ENCODE results near the gene CST4. TPM values are rescaled to one million over a fixed set of nuclear protein-coding genes. Genes with fewer than 3 reads are reported as not detected.
"Not testable (repeated sequence)": the region's sequence is repeated elsewhere in the genome, so short reads cannot be mapped to it uniquely, and the experiment has no call there.

CST4 gene
- total RNA-seq, 1 experiment from 2014 or later: not detected

DNA sequence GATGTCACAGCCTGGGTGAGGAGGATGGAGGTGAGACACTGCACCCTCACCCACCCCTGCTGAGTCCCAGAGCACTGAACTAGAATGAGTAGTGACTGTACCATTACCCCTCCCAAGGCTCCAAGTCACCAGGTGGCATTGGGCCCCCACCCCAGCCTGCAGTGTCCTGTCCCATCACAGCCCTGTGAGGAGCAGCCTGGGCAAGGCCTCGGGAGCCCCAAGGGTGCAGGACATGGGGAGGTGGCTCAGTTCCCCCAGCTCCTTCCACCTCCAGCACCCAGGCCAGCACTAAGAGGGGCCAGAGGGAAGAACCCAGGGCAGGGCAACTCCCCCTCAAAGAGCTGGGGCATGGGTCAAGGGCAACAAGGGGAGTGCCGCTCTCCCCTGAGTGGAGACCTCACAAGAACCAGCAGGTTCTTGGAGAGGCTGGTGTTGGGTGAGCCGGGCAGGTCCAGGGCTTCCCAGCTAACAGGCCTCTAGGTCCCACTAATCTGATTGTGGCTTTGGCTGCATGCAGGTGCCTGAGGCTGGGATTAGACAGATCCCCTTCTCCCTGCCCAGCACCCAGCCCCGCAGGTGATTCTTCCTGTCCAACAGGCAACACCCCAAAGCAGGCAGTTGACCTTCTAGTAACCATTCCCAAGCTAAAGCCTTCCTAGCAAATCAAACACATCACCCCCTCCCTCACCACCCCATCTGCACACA, 2.6 kb downstream of the CST4 start:
- POLR2A ChIA-PET: no interaction called here
- CTCF ChIA-PET: interaction anchor here (1.6 kb wide), 1 partner anchor 18 kb away, joined by 5 read pairs; no protein-coding TSS in a partner anchor
- ATAC-seq: no peak
- H3K36me3 Mint-ChIP-seq: no peaks in the 10 kb centered on the region
- H3K4me3 Mint-ChIP-seq: no peak overlapping the region
- TF ChIP-seq GTF2I (CRISPR knock-in tag; conservative IDR thresholded peaks at IDR 0.05) (no peak), FOXP1 (CRISPR knock-in tag; IDR thresholded peaks at IDR 0.05; ENCODE audit: borderline replicate concordance) (no peak), ATF1 (CRISPR knock-in tag; IDR thresholded peaks at IDR 0.05) (no peak), GRHL2 (CRISPR knock-in tag; IDR thresholded peaks at IDR 0.05; ENCODE audit: insufficient replicate concordance, severe bottlenecking) (no peak)
- TF ChIP-seq, protein P1, sequence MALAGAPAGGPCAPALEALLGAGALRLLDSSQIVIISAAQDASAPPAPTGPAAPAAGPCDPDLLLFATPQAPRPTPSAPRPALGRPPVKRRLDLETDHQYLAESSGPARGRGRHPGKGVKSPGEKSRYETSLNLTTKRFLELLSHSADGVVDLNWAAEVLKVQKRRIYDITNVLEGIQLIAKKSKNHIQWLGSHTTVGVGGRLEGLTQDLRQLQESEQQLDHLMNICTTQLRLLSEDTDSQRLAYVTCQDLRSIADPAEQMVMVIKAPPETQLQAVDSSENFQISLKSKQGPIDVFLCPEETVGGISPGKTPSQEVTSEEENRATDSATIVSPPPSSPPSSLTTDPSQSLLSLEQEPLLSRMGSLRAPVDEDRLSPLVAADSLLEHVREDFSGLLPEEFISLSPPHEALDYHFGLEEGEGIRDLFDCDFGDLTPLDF (CRISPR knock-in tag; IDR thresholded peaks at IDR 0.05): no peak
- TF ChIP-seq, protein P2, sequence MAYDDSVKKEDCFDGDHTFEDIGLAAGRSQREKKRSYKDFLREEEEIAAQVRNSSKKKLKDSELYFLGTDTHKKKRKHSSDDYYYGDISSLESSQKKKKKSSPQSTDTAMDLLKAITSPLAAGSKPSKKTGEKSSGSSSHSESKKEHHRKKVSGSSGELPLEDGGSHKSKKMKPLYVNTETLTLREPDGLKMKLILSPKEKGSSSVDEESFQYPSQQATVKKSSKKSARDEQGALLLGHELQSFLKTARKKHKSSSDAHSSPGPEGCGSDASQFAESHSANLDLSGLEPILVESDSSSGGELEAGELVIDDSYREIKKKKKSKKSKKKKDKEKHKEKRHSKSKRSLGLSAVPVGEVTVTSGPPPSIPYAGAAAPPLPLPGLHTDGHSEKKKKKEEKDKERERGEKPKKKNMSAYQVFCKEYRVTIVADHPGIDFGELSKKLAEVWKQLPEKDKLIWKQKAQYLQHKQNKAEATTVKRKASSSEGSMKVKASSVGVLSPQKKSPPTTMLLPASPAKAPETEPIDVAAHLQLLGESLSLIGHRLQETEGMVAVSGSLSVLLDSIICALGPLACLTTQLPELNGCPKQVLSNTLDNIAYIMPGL (CRISPR knock-in tag; IDR thresholded peaks at IDR 0.05): no peak
- TF ChIP-seq, protein P3, sequence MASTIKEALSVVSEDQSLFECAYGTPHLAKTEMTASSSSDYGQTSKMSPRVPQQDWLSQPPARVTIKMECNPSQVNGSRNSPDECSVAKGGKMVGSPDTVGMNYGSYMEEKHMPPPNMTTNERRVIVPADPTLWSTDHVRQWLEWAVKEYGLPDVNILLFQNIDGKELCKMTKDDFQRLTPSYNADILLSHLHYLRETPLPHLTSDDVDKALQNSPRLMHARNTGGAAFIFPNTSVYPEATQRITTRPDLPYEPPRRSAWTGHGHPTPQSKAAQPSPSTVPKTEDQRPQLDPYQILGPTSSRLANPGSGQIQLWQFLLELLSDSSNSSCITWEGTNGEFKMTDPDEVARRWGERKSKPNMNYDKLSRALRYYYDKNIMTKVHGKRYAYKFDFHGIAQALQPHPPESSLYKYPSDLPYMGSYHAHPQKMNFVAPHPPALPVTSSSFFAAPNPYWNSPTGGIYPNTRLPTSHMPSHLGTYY (CRISPR knock-in tag; IDR thresholded peaks at IDR 0.05): no peak
- H3K27me3 Mint-ChIP-seq (ENCODE audit: low read depth): no peaks in the 10 kb centered on the region; the same call in 1 of the 2 replicates
- H3K4me1 Mint-ChIP-seq: peaks cover 3% of the 10 kb centered on the region; the same call in 1 of the 2 replicates
- no peak for DNase-seq (ENCODE audit: low spot score)
- no peak overlapping the region for H3K27ac Mint-ChIP-seq
- peaks cover 3% of the 10 kb centered on the region; the same call in 1 of the 2 replicates for H3K9me3 Mint-ChIP-seq

DNA sequence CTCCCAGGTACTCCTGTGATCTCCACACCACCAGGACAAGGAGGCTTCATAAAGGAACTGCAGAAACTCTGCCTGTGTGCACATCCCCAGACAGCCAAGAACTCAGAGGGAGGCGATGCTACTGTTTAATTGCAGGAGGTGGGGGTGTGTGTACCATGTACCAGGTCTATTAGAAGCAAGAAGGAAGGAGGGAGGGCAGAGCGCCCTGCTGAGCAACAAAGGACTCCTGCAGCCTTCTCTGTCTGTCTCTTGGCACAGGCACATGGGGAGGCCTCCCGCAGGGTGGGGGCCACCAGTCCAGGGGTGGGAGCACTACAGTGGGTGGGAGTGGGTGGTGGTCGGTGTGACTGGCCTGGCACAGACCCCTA, 3.3 kb downstream of the CST4 start:
- H3K9me3 Mint-ChIP-seq; H3K27me3 Mint-ChIP-seq (ENCODE audit: low read depth); H3K4me3 Mint-ChIP-seq; ATAC-seq; H3K36me3 Mint-ChIP-seq; H3K4me1 Mint-ChIP-seq; H3K27ac Mint-ChIP-seq; DNase-seq (ENCODE audit: low spot score); POLR2A ChIA-PET: not testable (repeated sequence)
- CTCF ChIA-PET: interaction anchor here (1.6 kb wide), 1 partner anchor 17 kb away, joined by 5 read pairs; no protein-coding TSS in a partner anchor

DNA sequence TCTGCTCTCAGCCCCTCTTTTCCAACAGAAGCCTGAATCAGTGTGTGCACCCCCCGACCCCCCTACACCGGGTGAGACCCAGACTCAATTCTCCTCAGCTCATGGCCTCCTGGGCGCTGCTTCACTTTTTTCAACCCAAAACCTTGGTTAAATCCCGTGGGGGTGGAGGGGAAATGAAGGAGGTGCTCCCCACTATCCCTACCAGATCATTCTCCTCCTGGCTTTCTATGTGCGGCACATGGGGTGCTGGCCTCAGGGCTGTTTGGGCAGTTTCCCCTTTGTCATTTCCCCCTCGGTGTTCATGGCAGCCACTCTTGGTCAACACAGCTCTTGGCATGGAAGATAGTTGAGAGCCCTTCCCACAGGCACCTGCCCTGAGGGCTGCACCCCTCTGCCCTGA, 4.6 kb downstream of the CST4 start:
- Mint-ChIP-seq H3K9me3 (peaks cover 8% of the 10 kb centered on the region), H3K4me3 (no peak overlapping the region), H3K27me3 (ENCODE audit: low read depth) (no peaks in the 10 kb centered on the region; the same call in 1 of the 2 replicates), H3K27ac (no peak overlapping the region), H3K4me1 (peaks cover 3% of the 10 kb centered on the region; the same call in 1 of the 2 replicates), H3K36me3 (no peaks in the 10 kb centered on the region)
- ChIA-PET CTCF (interaction anchor here (1.0 kb wide), 1 partner anchor 16 kb away, joined by 3 read pairs; no protein-coding TSS in a partner anchor), POLR2A (no interaction called here)
- DNase-seq (ENCODE audit: low spot score): no peak
- ATAC-seq: no peak
- TF ChIP-seq, protein P4, sequence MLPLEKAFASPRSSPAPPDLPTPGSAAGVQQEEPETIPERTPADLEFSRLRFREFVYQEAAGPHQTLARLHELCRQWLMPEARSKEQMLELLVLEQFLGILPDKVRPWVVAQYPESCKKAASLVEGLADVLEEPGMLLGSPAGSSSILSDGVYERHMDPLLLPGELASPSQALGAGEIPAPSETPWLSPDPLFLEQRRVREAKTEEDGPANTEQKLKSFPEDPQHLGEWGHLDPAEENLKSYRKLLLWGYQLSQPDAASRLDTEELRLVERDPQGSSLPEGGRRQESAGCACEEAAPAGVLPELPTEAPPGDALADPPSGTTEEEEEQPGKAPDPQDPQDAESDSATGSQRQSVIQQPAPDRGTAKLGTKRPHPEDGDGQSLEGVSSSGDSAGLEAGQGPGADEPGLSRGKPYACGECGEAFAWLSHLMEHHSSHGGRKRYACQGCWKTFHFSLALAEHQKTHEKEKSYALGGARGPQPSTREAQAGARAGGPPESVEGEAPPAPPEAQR (CRISPR knock-in tag; IDR thresholded peaks at IDR 0.05): no peak
- TF ChIP-seq, protein P5, sequence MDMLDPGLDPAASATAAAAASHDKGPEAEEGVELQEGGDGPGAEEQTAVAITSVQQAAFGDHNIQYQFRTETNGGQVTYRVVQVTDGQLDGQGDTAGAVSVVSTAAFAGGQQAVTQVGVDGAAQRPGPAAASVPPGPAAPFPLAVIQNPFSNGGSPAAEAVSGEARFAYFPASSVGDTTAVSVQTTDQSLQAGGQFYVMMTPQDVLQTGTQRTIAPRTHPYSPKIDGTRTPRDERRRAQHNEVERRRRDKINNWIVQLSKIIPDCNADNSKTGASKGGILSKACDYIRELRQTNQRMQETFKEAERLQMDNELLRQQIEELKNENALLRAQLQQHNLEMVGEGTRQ (CRISPR knock-in tag; IDR thresholded peaks at IDR 0.05): no peak
- TF ChIP-seq, protein P3 (CRISPR knock-in tag; IDR thresholded peaks at IDR 0.05): no peak
- TF ChIP-seq, protein P6, sequence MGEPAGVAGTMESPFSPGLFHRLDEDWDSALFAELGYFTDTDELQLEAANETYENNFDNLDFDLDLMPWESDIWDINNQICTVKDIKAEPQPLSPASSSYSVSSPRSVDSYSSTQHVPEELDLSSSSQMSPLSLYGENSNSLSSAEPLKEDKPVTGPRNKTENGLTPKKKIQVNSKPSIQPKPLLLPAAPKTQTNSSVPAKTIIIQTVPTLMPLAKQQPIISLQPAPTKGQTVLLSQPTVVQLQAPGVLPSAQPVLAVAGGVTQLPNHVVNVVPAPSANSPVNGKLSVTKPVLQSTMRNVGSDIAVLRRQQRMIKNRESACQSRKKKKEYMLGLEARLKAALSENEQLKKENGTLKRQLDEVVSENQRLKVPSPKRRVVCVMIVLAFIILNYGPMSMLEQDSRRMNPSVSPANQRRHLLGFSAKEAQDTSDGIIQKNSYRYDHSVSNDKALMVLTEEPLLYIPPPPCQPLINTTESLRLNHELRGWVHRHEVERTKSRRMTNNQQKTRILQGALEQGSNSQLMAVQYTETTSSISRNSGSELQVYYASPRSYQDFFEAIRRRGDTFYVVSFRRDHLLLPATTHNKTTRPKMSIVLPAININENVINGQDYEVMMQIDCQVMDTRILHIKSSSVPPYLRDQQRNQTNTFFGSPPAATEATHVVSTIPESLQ (CRISPR knock-in tag; IDR thresholded peaks at IDR 0.05): no peak
- TF ChIP-seq NFYB (CRISPR knock-in tag; conservative IDR thresholded peaks at IDR 0.05; ENCODE audit: low read depth) (no peak), JAZF1 (CRISPR knock-in tag; IDR thresholded peaks at IDR 0.05) (no peak), MYBL2 (CRISPR knock-in tag; IDR thresholded peaks at IDR 0.05) (no peak)
- TF ChIP-seq, protein P7, sequence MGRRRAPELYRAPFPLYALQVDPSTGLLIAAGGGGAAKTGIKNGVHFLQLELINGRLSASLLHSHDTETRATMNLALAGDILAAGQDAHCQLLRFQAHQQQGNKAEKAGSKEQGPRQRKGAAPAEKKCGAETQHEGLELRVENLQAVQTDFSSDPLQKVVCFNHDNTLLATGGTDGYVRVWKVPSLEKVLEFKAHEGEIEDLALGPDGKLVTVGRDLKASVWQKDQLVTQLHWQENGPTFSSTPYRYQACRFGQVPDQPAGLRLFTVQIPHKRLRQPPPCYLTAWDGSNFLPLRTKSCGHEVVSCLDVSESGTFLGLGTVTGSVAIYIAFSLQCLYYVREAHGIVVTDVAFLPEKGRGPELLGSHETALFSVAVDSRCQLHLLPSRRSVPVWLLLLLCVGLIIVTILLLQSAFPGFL (CRISPR knock-in tag; IDR thresholded peaks at IDR 0.05; ENCODE audit: borderline replicate concordance): no peak

All from WTC11 (cell line).